HS-27A (cell line): Measurements from ENCODE around the gene LIPK.
"Not testable (repeated sequence)": the region's sequence is repeated elsewhere in the genome, so short reads cannot be mapped to it uniquely, and the experiment has no call there.

Source experiments
- DNase-seq: peaks from one replicate; pipeline ENCODE4 v3.0.0-alpha.2; 2012; ENCODE audit warnings: low read depth, missing footprints

The LIPK gene

GRCh38 chr10:88715517-88715916 is 9.5 kb downstream of the LIPK start:
- DNase-seq, result no peak

- DNase-seq, result no peak
Observed at GRCh38 chr10:88721392-88721791, 15.3 kb downstream of the LIPK start.

- DNase-seq, result no peak
Observed at GRCh38 chr10:88725798-88726197, 19.7 kb downstream of the LIPK start.

GRCh38 chr10:88728107-88728763 is 22.2 kb downstream of the LIPK start:
- DNase-seq, result no peak

- DNase-seq, result no peak
Observed at GRCh38 chr10:88730864-88731263, 24.8 kb downstream of the LIPK start.

GRCh38 chr10:88731296-88731695 is 25.2 kb downstream of the LIPK start:
- DNase-seq, result no peak

- no peak for DNase-seq
Observed at GRCh38 chr10:88733215-88733614, 27.2 kb downstream of the LIPK start.

- DNase-seq, result no peak
Observed at GRCh38 chr10:88735661-88736060, 29.6 kb downstream of the LIPK start.

- not testable (repeated sequence) for DNase-seq
Observed at GRCh38 chr10:88741921-88742320, 35.9 kb downstream of the LIPK start.

GRCh38 chr10:88742448-88742847 is 36.4 kb downstream of the LIPK start:
- no peak for DNase-seq

- no peak for DNase-seq
Observed at GRCh38 chr10:88744002-88744401, 38.0 kb downstream of the LIPK start.

GRCh38 chr10:88745633-88746032 is 39.6 kb downstream of the LIPK start:
- DNase-seq, result no peak

GRCh38 chr10:88754287-88754686 is 48.2 kb downstream of the LIPK start:
- peak; percentile 7 for DNase-seq

- DNase-seq, result no peak
Observed at GRCh38 chr10:88755753-88756152, 49.7 kb downstream of the LIPK start.

GRCh38 chr10:88756660-88757059 is 50.6 kb downstream of the LIPK start:
- no peak for DNase-seq

GRCh38 chr10:88759366-88760101 is 53.5 kb downstream of the LIPK start, which contains the start of gene LIPN:
TSS of gene LIPN (plus strand) at chr10:88760020. CDS start at chr10:88761406, 1,386 bp downstream.
- no peak for DNase-seq

- DNase-seq, result no peak
Observed at GRCh38 chr10:88762906-88763305, 56.9 kb downstream of the LIPK start.

- no peak for DNase-seq
Observed at GRCh38 chr10:88763441-88763840, 57.4 kb downstream of the LIPK start.

- no peak for DNase-seq
Observed at GRCh38 chr10:88764110-88764509, 58.1 kb downstream of the LIPK start.

GRCh38 chr10:88765816-88766215 is 59.8 kb downstream of the LIPK start:
- DNase-seq, result no peak

GRCh38 chr10:88769384-88769783 is 63.3 kb downstream of the LIPK start:
- DNase-seq, result no peak

- no peak for DNase-seq
Observed at GRCh38 chr10:88781206-88781605, 75.2 kb downstream of the LIPK start.

GRCh38 chr10:88782222-88782621 is 76.2 kb downstream of the LIPK start:
- DNase-seq, result no peak

- DNase-seq, result no peak
Observed at GRCh38 chr10:88783724-88784123, 77.7 kb downstream of the LIPK start.
